SK-N-SH (cell line): ENCODE measurements around the gene STIL. TPM values are rescaled to one million over a fixed set of nuclear protein-coding genes. Genes with fewer than 3 reads are reported as not detected.
A peak's percentile ranks its signal among the peaks of the same experiment; 100 is the strongest.

Experiments
- CTCF ChIA-PET: fragments of 300-600, 350-600 bp; formaldehyde crosslinking; extraction: SDS; loops from one replicate; lab custom pipeline; 2021; lab: Yijun Ruan, JAX
- POLR2A ChIA-PET: fragments of 350-600 bp; sonication (Branson Sonifier 250); formaldehyde crosslinking; extraction: SDS; loops from one replicate; lab custom pipeline; 2020; ENCODE audit warnings: antibody characterized with exemption, inconsistent platforms; lab: Yijun Ruan, JAX
- DNase-seq: peaks from one replicate; pipeline ENCODE4 v3.0.0; 2012
- H2AFZ ChIP-seq: fragments of 200-600 bp; sonication (generic); 2 replicates; pipeline ENCODE4 v1.8.1; 2016; ENCODE audit warnings: antibody characterized with exemption, mild to moderate bottlenecking, low read depth
- H3F3A ChIP-seq: fragments of 200-600 bp; sonication (generic); replicated peaks from 2 replicates; pipeline ENCODE3; 2016; ENCODE audit warnings: antibody characterized with exemption, mild to moderate bottlenecking; ENCODE audit not compliant: insufficient read depth
- H3K27ac ChIP-seq, 2 experiments: fragments of 200-500 bp in 1 of 2; fragments of 200-600 bp in 1 of 2; sonication (Bioruptor generic) in 1 of 2; sonication (generic), shearing (Covaris generic) in 1 of 2; 2 replicates each; pipeline versions ENCODE4 v1.5.1 to v1.6.1; 2014 to 2016; ENCODE audit warnings: low read depth in 2 of 2, inconsistent platforms in 1 of 2, low read length in 1 of 2, mild to moderate bottlenecking in 1 of 2, mixed read lengths in 1 of 2
- H3K27me3 ChIP-seq: fragments of 200-600 bp; sonication (generic), shearing (Covaris generic); 2 replicates; pipeline ENCODE4 v1.6.1; 2016; ENCODE audit warnings: mixed run types; ENCODE audit not compliant: insufficient read depth
- H3K36me3 ChIP-seq, 2 experiments: fragments of 200-500 bp in 1 of 2; fragments of 200-600 bp in 1 of 2; sonication (Bioruptor generic) in 1 of 2; sonication (generic) in 1 of 2; replicated peaks in 1 of 2; 2 replicates each; pipeline versions ENCODE3 to v1.5.1; 2014 to 2016; ENCODE audit warnings: low read length in 1 of 2, mild to moderate bottlenecking in 1 of 2; ENCODE audit not compliant: insufficient read depth in 2 of 2, control insufficient read depth in 1 of 2
- H3K4me1 ChIP-seq, 2 experiments: fragments of 200-500 bp in 1 of 2; fragments of 200-600 bp in 1 of 2; sonication (Bioruptor generic) in 1 of 2; sonication (generic), shearing (Covaris generic) in 1 of 2; 2 replicates each; pipeline versions ENCODE4 v1.5.1 to v1.6.1; 2014 to 2016; ENCODE audit warnings: low read depth in 1 of 2, low read length in 1 of 2, mixed run types in 1 of 2; ENCODE audit not compliant: insufficient read depth in 2 of 2, control insufficient read depth in 1 of 2
- H3K4me2 ChIP-seq: fragments of 200-600 bp; sonication (generic), shearing (Covaris generic); 2 replicates; pipeline ENCODE4 v1.6.1; 2017; ENCODE audit warnings: mixed run types
- H3K4me3 ChIP-seq, 2 experiments: fragments of 200-500 bp in 1 of 2; fragments of 200-600 bp in 1 of 2; sonication (Bioruptor generic) in 1 of 2; sonication (generic), shearing (Covaris generic) in 1 of 2; 2 replicates each; pipeline versions ENCODE4 v1.5.1 to v1.8.1; 2014 to 2016; ENCODE audit warnings: low read depth in 2 of 2, inconsistent platforms in 1 of 2, low read length in 1 of 2, mild to moderate bottlenecking in 1 of 2, mixed read lengths in 1 of 2, moderate library complexity in 1 of 2
- H3K79me2 ChIP-seq: fragments of 200-600 bp; sonication (generic); 2 replicates; pipeline ENCODE4 v1.8.1; 2017; ENCODE audit warnings: mild to moderate bottlenecking; ENCODE audit not compliant: insufficient read depth
- H3K9ac ChIP-seq: fragments of 200-600 bp; sonication (generic); 2 replicates; pipeline ENCODE4 v1.6.1; 2017; ENCODE audit warnings: mixed run types
- H3K9me2 ChIP-seq: fragments of 200-600 bp; sonication (generic); 2 replicates; pipeline ENCODE4 v1.6.1; 2017; ENCODE audit warnings: mixed run types
- H3K9me3 ChIP-seq: fragments of 200-600 bp; sonication (generic); 2 replicates; pipeline ENCODE4 v1.6.1; 2017; ENCODE audit warnings: mixed run types, mild to moderate bottlenecking, moderate library complexity
- H4K20me1 ChIP-seq: fragments of 200-600 bp; sonication (generic); 2 replicates; pipeline ENCODE4 v1.6.1; 2017; ENCODE audit warnings: mild to moderate bottlenecking, mixed run types; ENCODE audit not compliant: insufficient read depth
- CHD2 ChIP-seq: fragments of 150-350 bp; IDR thresholded peaks from 2 replicates; pipeline ENCODE4 v1.6.1; 2018; ENCODE audit warnings: low read length; ENCODE audit not compliant: partially characterized antibody
- ELF1 ChIP-seq: IDR thresholded peaks from 2 replicates; pipeline ENCODE4 v1.4.0; 2012
- FOXM1 ChIP-seq: IDR thresholded peaks from 2 replicates; pipeline ENCODE4 v1.4.0; 2012; ENCODE audit warnings: low read depth, mild to moderate bottlenecking
- GATA2 ChIP-seq: sonication (generic); formaldehyde crosslinking; IDR thresholded peaks from 2 replicates; pipeline ENCODE4 v1.5.0; 2020; ENCODE audit warnings: mild to moderate bottlenecking, missing genetic modification reagents
- MXI1 ChIP-seq: IDR thresholded peaks from 2 replicates; pipeline ENCODE4 v1.6.1; 2012; ENCODE audit warnings: mild to moderate bottlenecking, low read depth, low read length, improper control_type of control experiment
- POLR2AphosphoS5 ChIP-seq: IDR thresholded peaks from 2 replicates; pipeline ENCODE4 v1.6.1; 2012; ENCODE audit warnings: low read depth, low read length
- RAD21 ChIP-seq: IDR thresholded peaks from 2 replicates; pipeline ENCODE4 v1.6.1; 2012; ENCODE audit warnings: mild to moderate bottlenecking, low read length
- REST ChIP-seq: IDR thresholded peaks from 2 replicates; pipeline ENCODE4 v1.6.1; 2012; ENCODE audit warnings: mild to moderate bottlenecking, low read depth, low read length, moderate library complexity
- TAF1 ChIP-seq: IDR thresholded peaks from 2 replicates; pipeline ENCODE4 v1.6.1; 2012; ENCODE audit warnings: low read depth, mild to moderate bottlenecking, low read length, moderate library complexity, borderline replicate concordance
- YY1 ChIP-seq: IDR thresholded peaks from 2 replicates; pipeline ENCODE4 v1.4.0; 2012; ENCODE audit warnings: low read depth, mild to moderate bottlenecking
- WGBS: methylation state at CpG from one replicate; pipeline ENCODE4 v1.1.6; 2017; ENCODE audit warnings: low lambda C conversion rate; 5-methylcytosine and 5-hydroxymethylcytosine counted together
- polyA plus RNA-seq, 3 experiments: library from polyadenylated mRNA; depleted of rRNA; stranded (reverse); fragments of >200 nt; gene quantifications; 2 replicates each; pipeline ENCODE4 v1.2.3, GENCODE V29; 2012

Gene STIL
- polyA plus RNA-seq, 1 of the 3 experiments (the other 2 are of a cell fraction): 4.9 TPM

- peaks cover 0 to 7% of the 10 kb centered on the region in 2 experiments for H3K36me3 ChIP-seq
- H3F3A ChIP-seq: no peaks in the 10 kb centered on the region
- H3K4me1 ChIP-seq: no peaks in the 10 kb centered on the region
- no peak overlapping the region for H3K4me3 ChIP-seq
- no peak overlapping the region for H2AFZ ChIP-seq
- ChIA-PET CTCF (no interaction called here), POLR2A (no interaction called here)
- H3K9me2 ChIP-seq: no peaks in the 10 kb centered on the region
- no peak for DNase-seq
- no peak overlapping the region for H3K4me2 ChIP-seq
- H3K27ac ChIP-seq: no peak overlapping the region
- peaks cover 28% of the 10 kb centered on the region; the same call in 1 of the 2 replicates for H4K20me1 ChIP-seq
- H3K9me3 ChIP-seq: no peaks in the 10 kb centered on the region
- H3K9ac ChIP-seq: no peak overlapping the region
- 96% methylated on average over 3 of the region's 3 CpGs for WGBS
- TF ChIP-seq MXI1: no peak
- no peak for TF ChIP-seq RAD21
- TF ChIP-seq FOXM1: no peak
- no peak for TF ChIP-seq CHD2
- no peak for TF ChIP-seq GATA2 (CRISPR knock-in tag)
- TF ChIP-seq YY1: no peak
- TF ChIP-seq REST: no peak
- TF ChIP-seq POLR2AphosphoS5: no peak
- no peaks in the 10 kb centered on the region for H3K27me3 ChIP-seq
- peaks cover 94% of the 10 kb centered on the region for H3K79me2 ChIP-seq
Observed at GRCh38 chr1:47361380-47361779, 47.4 kb upstream of the STIL start.

DNA sequence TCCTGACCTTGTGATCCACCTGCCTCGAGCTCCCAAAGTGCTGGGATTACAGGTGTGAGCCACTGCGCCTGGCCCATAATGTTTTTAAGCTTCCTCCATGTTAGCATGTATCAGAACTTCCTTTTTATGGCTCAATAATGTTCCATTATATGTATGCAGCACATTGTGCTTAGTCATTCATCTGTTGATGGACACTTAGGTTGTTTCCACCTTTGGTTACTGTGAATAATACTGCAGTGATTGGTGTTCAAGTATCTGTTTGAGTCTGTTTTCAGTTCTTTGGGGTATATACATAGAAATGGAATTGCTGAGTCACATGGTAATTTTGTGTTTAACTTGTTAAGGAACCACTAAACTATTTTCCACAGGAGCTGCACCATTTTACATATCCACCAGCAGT lies 37.4 kb upstream of the STIL start:
- H3K9me3 ChIP-seq: no peaks in the 10 kb centered on the region
- 100% methylated on average over 2 of the region's 2 CpGs for WGBS
- CTCF ChIA-PET: interaction anchor here (1.3 to 1.6 kb wide), 2 partner anchors 88 to 99 kb away, joined by 3 to 4 read pairs; no protein-coding TSS in a partner anchor

More for the DNA sequence above, 37.4 kb upstream of the STIL start:
- H3K27ac ChIP-seq: 0 out of 4 replicates have a peak overlapping the region, but pooled peaks of 1 of the 2 experiments have one; percentile 4
- peaks cover 54% of the 10 kb centered on the region for H4K20me1 ChIP-seq
- POLR2A ChIA-PET: interaction anchor here (0.6 kb wide), 1 partner anchor 36 kb away, joined by 3 read pairs; no protein-coding TSS in a partner anchor
- H3K27me3 ChIP-seq: no peaks in the 10 kb centered on the region
- peaks cover 0 to 7% of the 10 kb centered on the region in 2 experiments for H3K36me3 ChIP-seq
- no peak overlapping the region for H3K4me2 ChIP-seq
- peaks cover 0 to 6% of the 10 kb centered on the region in 2 experiments; a peak in 2 of 4 replicates for H3K4me1 ChIP-seq
- no peak for DNase-seq
- H3K79me2 ChIP-seq: peaks cover 99% of the 10 kb centered on the region
- H3K4me3 ChIP-seq: no peak overlapping the region
- no peaks in the 10 kb centered on the region for H3K9me2 ChIP-seq
- no peaks in the 10 kb centered on the region for H3F3A ChIP-seq
- TF ChIP-seq TAF1: no peak
- no peak for TF ChIP-seq ELF1
- H2AFZ ChIP-seq: no peak overlapping the region
- no peak overlapping the region for H3K9ac ChIP-seq
